A172 (cell line): ENCODE data around the gene NTPCR. TPM values are rescaled to one million over a fixed set of nuclear protein-coding genes. Genes with fewer than 3 reads are reported as not detected.
"Not testable (repeated sequence)": the region's sequence is repeated elsewhere in the genome, so short reads cannot be mapped to it uniquely, and the experiment has no call there.

Source experiments
- DNase-seq: peaks from one replicate; pipeline ENCODE4 v3.0.0-alpha.2; 2015; ENCODE audit warnings: low spot score
- total RNA-seq: library from RNA; depleted of rRNA; stranded (reverse); fragments of >200 nt; shearing (Covaris generic); gene quantifications from 2 replicates; pipeline ENCODE4 v1.2.3, GENCODE V29; 2014

NTPCR gene
- total RNA-seq, 1 experiment from 2014 or later, result 87.8 TPM

DNA sequence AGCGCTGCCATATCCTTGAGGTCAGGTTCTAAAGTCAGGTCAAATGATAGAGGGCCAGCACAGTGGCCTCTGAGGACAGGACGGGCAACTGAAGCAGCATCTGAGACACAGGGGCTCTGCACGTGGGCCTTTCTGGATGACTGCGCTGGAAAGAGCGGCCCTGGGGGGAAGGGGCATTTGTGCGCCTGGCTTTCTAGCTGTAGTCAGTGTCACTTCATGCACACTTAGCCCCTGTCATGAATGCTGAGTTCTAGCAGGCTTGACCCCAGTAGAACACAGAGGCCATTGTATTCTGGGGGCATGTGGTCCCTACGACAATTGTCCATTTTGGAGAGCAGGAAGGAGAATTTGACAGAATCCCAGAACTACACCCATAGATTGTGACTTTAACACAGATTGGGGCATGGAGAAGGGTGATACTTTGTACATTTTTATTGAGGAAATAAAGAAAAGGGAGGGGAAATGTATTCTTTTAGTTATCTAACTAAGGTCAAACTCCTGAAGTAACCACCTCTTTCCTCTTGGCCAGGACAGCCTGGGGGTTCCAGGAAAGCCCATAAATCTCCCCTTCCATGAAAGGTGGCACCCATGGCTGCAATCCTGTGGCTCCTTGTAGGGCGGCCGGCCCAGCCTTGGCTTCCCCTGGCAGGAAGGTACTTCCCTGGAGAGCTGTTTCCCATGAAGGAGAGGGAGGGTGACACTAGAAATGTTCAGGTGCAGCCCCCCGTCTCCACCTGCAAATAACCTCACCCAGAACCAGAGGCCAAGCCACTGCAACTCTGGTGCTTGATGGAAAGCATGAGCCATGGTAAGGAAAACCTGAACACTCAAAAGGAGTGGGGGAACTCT, 34.4 kb downstream of the NTPCR start:
- no peak for DNase-seq

DNA sequence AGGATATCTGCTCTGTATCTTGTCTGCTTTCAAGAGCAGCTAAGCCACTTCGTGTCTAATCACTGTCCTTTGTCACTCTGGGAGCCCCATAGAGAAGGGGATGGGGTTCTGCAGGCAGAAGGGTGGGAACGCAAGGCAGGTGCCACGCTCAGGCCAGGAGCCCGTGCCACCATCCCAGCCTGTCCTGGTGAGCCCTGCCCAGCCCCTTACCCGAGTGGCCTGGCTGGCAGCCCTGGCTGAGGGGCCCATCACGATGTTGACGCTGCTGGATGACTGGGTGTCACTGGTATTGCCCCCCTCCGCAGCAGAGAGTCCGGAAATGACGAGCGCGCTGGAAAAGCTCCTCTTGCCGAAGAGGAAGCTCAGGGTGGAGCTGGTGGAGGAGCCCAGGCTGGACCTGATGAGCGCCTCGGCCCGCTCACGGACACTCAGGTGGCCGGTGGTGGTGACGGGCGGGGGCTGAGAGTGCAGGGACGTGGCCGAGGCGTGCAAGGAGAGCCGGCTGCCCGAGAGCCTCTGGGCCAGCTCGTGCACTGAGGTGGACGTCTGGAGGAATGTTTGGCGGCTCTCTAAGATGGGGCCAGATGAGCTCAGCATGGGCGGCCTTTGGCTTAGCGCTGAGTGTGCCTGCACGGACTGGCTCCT, 35.6 kb downstream of the NTPCR start:
- no peak for DNase-seq

DNA sequence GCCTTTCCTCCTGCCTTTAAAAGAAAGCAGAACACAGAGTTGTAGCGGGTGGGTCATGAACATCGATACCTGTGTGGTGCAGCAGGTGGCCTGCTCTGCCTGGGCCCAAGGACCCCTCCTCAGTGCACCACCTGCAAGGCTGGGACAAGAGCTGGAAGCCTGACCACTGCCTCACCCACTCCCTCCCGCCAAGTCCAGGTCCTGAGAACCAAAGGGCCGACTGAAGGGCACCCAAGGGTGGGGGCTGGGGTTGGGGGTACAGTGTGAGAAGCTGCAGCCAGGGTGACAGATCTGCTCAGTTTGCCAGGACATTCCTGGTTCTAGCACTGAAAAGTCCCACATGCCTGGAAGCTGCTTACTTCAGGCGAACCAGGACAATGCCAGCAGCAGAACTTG, 36.1 kb downstream of the NTPCR start:
- DNase-seq, result no peak

DNA sequence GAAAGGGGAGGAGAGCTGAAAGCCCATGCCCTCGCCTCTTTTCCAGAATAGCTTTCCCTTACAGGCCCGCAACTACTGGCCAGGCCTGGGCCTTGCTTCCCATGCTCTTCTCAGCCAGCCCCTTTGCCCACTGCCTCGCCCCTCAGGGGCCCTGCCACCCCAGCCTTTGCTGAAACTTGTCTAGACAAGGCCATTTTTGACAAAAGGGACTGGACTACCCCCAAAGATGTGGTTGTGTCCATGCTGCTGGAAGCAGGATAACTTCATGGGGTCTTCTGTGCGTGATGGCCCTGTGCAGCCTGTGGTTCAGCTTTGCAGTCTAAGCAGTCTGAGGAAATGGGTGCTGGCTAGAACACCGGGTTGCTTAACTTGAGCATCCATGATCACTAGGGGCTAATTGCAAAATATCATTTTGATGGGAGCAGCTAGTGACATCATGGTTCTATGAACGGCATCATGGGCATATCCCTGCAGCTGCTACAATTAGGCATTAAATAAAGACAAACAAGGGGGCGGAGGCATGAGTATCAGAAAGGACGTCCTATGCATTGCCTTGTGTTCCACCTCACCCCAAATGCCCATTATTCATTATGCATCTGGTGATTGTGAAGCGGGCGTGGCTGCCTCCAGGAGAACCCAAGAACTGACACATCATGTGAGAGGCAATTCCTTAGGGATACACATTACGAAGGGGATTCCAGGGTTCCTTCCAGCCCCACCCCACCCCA, 36.8 kb downstream of the NTPCR start:
- DNase-seq, result peak; percentile 18

DNA sequence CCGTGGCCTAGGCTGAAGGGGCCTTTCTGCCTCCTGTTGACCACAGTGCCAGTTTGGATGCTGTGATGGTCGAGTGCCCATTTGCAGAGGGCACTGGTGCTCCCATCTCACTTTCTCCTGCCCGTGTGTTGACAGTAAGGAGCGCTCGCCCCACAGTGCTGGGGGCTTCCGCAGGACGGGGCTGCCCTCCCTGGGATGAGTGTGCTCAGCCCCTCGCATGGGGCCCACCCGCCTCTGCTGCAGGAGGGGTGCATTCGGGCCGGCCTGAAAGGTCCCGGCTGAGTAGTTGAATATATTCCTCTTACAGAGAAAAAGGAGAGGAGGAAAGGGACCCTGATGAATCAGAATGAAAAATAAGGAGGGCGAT, 37.3 kb downstream of the NTPCR start:
- DNase-seq, result no peak

DNA sequence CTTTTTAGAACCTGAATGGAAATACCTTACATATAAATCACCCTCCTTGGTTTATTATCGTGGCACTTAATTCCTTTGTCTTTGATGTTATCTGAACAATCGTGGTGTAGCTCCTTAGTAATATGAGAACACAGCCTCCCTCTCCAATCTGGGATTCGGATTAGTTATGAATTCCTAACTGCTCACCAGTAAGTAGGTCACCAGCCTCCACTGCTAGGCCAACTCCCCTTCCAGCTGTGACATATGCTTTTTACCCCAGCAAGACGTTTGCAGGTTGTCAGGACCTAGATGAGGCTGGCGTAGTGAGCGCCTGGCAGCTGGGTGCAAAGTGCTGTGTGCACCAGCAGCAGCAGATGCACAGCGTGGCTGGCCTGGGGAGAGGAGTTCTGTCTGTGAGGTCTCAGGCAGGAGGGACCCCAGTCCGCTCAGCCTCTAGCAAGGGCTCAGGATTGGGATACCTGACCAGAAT, 38.2 kb downstream of the NTPCR start:
- DNase-seq, result peak; percentile 45

DNA sequence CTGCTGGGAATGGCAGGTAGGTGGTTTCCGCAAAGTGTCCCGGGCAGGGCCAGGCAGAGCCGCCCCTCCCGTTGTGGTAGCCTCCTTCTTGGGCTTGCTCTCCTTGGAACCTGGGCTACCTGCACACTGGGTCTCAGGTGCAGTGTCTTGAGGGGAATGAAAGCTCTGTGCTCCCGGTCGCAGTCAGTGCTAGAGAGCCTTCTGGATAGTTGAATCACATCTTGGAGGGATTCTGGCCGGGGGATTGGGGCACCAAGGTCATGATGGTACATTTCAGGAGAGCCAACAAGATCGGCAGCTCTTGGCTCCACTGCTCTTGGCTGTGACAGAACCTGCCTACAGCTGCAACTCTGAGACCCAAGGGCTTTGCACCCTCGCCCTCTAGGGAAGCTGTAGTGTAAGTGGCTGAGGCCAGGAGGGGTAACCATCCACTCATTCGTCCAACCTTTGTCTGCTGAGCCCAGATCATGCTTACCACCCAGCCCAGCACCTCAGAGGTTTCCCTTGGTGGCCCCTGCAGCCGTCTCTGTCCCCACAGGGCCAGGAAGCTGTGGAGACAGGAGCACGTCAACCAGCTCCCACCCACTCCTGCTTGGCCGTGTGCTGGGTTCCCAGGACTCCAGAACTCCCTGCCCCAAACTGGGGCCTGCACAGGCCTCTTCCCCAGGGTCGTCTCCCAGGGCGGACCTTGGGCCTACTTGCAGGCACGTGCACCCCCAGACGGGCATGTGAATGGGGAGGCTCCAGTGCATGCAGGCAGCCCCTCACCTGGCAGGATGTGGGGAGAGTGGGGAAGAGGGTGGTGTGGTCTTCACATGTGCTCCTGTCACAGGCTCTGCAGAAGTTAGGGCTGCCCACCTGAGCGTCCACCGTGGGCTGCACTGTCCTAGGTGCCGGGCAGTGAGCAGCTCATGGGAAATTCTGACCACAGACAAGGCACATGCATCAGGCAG, 40.0 kb downstream of the NTPCR start:
- DNase-seq, result no peak

DNA sequence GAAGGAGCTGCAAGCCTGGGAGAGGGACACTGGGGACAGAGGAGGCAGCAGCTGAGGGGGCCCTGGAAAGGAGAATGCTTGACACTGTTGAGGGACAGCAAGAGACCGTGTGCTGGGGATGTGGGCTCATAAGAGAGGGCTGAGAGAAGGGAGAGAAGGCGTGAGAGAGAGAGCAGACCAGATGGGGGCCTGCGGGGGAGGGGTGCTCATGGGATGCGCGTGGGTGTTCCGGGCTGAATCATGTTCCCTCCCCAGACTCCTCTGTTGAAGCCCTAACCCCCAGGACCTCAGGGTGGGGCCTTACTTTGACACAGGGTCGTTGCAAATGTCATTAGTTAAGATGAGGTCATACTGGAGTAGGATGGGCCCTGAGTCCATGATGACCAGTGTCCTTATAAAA, 40.8 kb downstream of the NTPCR start:
- DNase-seq, result no peak

DNA sequence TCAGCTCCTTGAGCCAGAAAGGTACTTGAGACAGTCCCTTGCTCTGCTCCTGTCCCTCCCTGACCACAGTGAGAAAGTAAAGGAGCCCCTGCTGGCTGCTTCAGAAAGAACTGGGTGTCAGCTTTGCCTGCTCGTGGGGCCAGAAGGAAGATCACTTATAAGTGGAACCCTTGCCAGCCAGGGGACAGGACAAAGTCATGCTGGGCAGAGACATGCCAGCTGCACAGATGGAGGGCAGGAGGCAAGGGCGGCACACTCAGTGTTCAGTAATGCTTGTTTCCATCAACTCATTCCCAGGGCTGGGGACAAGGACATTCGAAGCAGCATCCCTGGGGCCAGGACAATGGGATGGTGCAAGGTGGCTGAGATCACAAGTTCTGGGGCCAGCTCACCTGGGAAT, 41.8 kb downstream of the NTPCR start:
- no peak for DNase-seq

DNA sequence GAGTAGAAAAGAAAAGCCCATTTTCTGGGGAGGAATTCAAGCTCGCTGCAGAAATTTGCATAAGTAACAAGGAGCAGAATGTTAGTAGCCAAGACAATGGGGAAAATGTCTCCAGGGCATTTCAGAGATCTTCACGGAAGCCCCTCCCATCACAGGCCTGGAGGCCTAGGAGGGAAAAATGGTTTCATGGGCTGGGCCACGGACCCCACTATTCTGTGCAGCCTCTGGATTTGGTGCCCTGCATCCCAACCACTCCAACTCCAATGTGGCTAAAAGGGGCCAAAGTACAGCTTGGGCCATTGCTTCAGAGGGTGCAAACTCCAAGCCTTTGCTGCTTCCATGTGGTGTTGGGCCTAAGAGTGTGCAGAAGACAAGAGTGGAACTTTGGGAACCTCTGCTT, 43.1 kb downstream of the NTPCR start:
- DNase-seq, result no peak

DNA sequence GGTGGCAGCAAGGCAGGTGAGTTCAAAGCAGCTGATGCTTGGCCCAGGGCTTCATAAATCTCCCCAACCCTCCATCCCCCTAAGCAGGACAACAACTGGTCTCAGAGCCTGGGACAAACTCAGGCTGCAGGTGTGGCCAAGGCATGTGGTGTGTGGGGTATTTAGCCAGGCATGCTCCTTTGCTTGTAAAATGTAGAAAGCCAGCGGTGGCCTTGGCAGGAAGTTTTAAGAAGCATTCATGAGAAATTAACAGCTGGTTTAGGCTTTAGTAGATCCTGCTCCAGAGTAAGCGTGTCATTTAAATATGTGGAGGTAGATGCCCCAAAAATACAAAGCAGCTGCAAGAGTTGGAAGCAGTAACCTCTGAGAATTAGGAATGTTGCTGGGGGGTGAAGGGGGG, 44.8 kb downstream of the NTPCR start:
- DNase-seq, result no peak

DNA sequence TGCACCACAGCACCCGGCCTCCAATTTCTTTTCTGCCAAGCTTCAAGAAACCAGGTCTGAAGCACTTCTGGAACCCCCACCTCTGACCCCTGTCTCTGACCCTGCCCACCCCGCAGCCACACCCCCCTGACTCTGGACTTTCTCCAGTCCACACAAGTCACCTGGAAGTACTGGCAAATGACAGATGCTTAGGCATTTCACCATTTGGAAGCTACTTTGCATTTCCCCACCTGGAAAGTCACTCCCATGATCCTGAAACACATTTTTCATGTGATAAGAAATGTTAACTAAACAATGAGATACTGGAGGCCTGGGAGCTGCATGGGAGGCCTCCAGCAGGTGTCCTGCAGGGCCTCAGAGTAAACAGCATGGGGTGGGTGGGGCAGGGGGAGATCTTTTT, 45.7 kb downstream of the NTPCR start:
- no peak for DNase-seq

DNA sequence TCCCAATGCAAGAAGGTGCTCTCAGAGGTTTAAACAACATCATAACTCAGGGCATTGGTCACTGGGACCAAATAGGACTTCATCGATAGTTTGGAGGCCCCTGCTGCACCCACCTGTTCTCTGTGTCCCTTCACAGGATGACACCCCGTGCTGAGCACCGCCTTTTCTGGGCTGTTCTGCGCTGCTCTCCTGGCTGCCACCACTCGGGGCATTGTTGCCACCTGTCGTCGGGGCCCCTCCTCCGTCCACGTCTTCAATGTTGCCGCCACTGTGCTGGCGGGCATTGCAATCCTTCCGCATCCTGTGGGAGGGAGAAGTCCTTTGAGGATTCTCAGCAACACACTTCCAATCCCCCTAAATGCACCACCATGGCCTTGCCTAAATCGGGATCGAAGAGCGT, 47.7 kb downstream of the NTPCR start:
- DNase-seq, result no peak

DNA sequence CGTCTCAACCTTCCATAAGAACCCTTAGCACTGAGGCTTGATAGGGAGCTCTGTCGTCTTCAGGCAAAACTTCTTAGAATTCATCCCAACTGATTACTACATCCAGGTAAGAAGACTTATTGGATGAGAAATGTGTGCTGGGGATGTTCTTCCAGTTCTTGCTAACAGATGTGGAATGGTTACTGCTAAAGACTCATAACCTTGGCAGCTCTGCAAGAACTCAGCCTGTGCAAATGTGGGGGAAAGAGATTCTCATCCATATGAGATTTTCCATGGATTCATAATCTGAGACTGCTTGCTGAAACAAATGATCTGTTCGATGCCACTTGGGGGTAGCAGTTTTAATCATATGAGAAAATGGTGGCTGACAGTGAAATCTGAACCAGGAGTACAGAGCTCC, 48.2 kb downstream of the NTPCR start:
- DNase-seq, result no peak

DNA sequence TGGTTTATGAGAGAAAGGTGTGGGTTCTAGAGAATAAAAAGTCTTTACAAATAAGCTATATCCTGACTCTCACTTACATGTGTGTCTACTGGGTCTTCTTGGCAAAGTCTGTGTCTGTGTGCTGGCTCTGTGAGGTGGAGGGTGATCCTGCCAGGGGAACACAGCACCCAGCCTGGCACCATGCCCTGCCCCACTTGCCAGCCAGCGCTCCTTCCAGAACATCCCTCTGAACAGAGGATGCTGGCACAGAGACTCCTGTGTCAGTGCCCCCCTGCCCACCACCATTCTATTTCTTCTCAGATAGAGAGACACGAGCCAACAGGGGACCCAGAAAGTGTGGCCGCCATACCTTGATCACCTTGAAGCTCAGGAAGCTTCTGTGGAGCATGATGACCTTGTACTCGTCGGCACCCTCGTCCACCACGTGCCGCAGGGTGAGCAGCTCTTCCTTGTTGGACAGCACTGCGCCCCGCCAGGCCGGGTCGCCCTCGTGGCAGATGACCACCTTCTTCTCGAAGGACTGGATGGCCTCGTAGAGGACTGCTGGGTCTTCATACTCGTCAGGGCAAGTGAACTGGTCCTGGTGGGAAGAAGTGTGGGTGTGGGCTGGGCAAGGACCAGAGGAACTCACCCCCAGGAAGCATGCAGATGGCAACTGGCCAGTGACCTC, 49.7 kb downstream of the NTPCR start:
- DNase-seq, result no peak

DNA sequence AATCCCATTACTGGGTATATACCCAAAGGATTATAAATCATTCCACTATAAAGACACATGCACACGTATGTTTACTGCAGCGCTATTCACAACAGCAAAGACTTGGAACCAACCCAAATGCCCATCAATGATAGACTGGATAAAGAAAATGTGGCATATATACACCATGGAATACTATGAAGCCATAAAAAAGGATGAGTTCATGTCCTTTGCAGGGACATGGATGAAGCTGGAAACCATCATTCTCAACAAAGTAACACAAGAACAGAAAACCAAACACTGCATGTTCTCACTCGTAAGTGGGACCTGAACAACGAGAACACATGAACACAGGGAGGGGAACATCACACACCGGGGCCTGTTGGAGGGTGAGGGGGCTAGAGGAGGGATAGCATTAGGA, 53.2 kb downstream of the NTPCR start:
- not testable (repeated sequence) for DNase-seq

DNA sequence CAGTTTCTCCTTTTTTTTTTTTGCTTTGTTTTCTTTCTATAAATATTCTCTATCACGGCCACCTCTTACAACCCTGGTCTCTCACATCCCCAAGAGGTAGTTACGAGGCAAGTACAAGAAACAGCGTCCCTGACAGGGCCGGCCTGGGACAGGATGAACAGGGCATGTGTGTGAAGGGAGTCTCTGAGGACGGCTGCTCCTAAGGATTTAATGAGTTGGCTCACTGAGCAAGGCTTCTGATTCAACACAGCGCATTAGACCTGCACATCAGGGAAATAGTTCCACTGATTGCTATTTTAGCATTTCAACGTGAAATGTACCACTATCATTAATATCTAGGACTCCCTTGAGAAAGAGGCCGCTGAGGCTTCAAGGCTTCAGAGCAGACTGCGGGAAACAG, 54.0 kb downstream of the NTPCR start:
- no peak for DNase-seq

DNA sequence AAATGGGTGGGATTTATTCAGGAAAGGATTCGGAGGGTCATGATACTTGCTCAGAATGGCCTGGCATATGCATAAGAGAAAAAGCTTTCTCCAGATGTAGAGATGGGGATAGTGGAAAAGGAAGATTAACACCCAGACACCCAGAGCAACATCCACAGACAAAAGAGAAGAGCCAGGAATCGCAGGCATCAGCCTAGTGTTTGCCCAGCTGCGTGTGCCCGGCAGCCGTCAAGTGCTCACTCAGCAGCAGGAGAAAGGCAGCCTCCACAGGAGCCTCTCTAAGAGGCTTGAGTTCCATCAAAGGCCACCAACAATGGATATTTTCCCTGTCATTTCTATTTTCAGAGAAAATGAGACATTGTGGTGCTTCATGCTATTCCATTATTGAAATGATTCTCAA, 54.7 kb downstream of the NTPCR start:
- no peak for DNase-seq

DNA sequence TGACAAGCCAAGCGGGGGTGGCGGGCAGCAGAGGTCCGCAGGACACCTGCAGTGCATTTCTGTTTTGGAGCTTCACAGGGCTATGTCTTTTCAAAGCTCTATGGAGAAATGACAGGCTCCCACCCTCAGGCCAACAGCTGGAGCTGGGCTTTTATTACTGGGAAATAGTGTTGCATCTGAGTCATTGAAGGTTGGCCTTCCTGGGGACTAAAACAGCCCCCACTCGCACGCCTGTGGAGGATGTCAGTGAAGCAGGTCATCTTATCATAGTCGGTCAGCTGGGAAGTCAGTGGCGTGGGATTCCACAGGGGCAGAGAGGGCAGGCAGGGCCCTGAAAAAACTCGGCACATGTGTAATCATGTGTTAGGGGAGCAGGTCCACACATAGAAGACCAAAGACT, 55.3 kb downstream of the NTPCR start:
- no peak for DNase-seq

DNA sequence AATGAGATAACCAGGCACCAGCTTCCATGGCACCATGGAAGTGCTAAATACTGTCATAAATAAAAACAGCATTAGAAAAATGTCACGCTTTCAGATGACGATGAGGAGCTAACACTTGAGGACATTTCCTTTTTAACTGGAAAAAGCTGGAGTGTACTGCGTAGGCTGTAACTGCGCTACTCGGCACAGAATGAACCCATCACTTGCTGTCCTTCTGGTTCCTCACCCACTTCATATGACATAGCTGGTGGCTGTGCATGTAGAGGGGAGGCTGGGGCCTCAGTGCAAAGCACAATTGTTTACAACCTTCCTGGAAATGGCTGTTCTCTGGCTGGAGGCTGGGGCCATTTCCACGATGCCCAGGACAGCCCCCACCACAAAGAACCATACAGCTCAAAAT, 55.7 kb downstream of the NTPCR start:
- no peak for DNase-seq

DNA sequence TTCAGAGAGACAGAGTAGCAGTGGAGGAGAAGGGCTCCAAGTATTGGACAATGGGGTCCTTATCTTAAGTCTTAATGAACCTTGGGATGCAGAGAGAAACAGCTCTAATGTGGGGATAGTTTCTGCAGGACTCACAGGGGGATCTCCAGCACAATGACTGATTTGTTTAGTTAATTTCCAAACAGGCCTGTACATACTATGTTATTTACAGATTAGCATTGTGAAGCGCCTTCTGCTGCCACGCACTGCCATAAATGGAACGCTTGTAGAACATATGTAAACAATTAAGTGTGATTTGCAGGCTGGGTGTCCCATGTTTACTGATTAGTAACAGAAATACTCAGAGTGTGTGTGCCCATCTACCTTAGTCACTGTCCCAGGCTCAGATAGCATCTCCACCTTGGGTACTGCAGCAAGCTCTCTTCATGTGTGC, 56.1 kb downstream of the NTPCR start:
- no peak for DNase-seq
